HEK293T (cell line): ENCODE measurements around the gene ITGB8.

Source experiments
- CTCF ChIA-PET: fragments of 350-600 bp; formaldehyde crosslinking; extraction: SDS; loops from one replicate; lab custom pipeline; 2021; ENCODE audit warnings: antibody characterized with exemption, inconsistent platforms; lab: Yijun Ruan, JAX
- POLR2A ChIA-PET: fragments of 350-600 bp; formaldehyde crosslinking; extraction: SDS; loops from one replicate; lab custom pipeline; 2020; ENCODE audit warnings: antibody characterized with exemption, inconsistent platforms; lab: Yijun Ruan, JAX
- DNase-seq: peaks from one replicate; pipeline ENCODE4 v3.0.0; 2012; ENCODE audit warnings: mixed read lengths; ENCODE audit errors: extremely low spot score
- ARNT ChIP-seq: fragments of 450-650 bp; IDR thresholded peaks from 2 replicates; pipeline ENCODE4 v1.6.1; 2017; ENCODE audit warnings: mild to moderate bottlenecking
- BHLHE40 ChIP-seq: fragments of 450-650 bp; IDR thresholded peaks from 2 replicates; pipeline ENCODE4 v1.6.1; 2016; ENCODE audit warnings: mild to moderate bottlenecking, moderate library complexity, borderline replicate concordance
- CTBP1 ChIP-seq: fragments of 450-650 bp; IDR thresholded peaks from 2 replicates; pipeline ENCODE4 v1.6.1; 2016; ENCODE audit warnings: borderline replicate concordance
- ELF4 ChIP-seq: fragments of 450-650 bp; IDR thresholded peaks from 2 replicates; pipeline ENCODE4 v1.6.1; 2017; ENCODE audit warnings: antibody characterized with exemption
- FOXA1 ChIP-seq: fragments of 450-650 bp; IDR thresholded peaks from 2 replicates; pipeline ENCODE4 v1.6.1; 2016; ENCODE audit warnings: mild to moderate bottlenecking
- FOXK2 ChIP-seq: fragments of 450-650 bp; IDR thresholded peaks from 2 replicates; pipeline ENCODE4 v1.6.1; 2016; ENCODE audit warnings: mild to moderate bottlenecking
- FOXM1 ChIP-seq: fragments of 450-650 bp; IDR thresholded peaks from 2 replicates; pipeline ENCODE4 v1.6.1; 2017; ENCODE audit warnings: mild to moderate bottlenecking, borderline replicate concordance
- HDGF ChIP-seq: fragments of 450-650 bp; IDR thresholded peaks from 2 replicates; pipeline ENCODE4 v1.6.1; 2017; ENCODE audit warnings: antibody characterized with exemption, borderline replicate concordance
- L3MBTL2 ChIP-seq: fragments of 450-650 bp; conservative IDR thresholded peaks from 2 replicates; pipeline ENCODE4 v1.6.1; 2016; ENCODE audit warnings: mild to moderate bottlenecking
- LEF1 ChIP-seq: fragments of 450-650 bp; IDR thresholded peaks from 2 replicates; pipeline ENCODE4 v1.6.1; 2017; ENCODE audit warnings: mild to moderate bottlenecking, borderline replicate concordance
- NFRKB ChIP-seq: fragments of 450-650 bp; IDR thresholded peaks from 2 replicates; pipeline ENCODE4 v1.6.1; 2016; ENCODE audit warnings: mild to moderate bottlenecking, moderate library complexity
- PKNOX1 ChIP-seq: fragments of 450-650 bp; IDR thresholded peaks from 2 replicates; pipeline ENCODE4 v1.6.1; 2016
- SP1 ChIP-seq: fragments of 450-650 bp; IDR thresholded peaks from 2 replicates; pipeline ENCODE4 v1.6.1; 2017
- SUZ12 ChIP-seq: fragments of 450-650 bp; IDR thresholded peaks from 2 replicates; pipeline ENCODE4 v1.6.1; 2016; ENCODE audit warnings: mild to moderate bottlenecking
- TARDBP ChIP-seq: fragments of 450-650 bp; IDR thresholded peaks from 2 replicates; pipeline ENCODE4 v1.6.1; 2016
- ZNF384 ChIP-seq: fragments of 450-650 bp; IDR thresholded peaks from 2 replicates; pipeline ENCODE4 v1.6.1; 2016

Gene ITGB8

GRCh38 chr7:20288036-20288435, 42.7 kb upstream of the ITGB8 start:
- no peak for DNase-seq
- CTCF ChIA-PET, result no interaction called here
- TF ChIP-seq NFRKB (no peak), FOXK2 (no peak), ZNF384 (no peak), BHLHE40 (no peak), LEF1 (no peak), SUZ12 (no peak), ARNT (no peak), ELF4 (no peak)
- POLR2A ChIA-PET, result no interaction called here

- ChIA-PET CTCF (no interaction called here), POLR2A (no interaction called here)
- TF ChIP-seq CTBP1 (no peak), HDGF (no peak), NFRKB (no peak), SUZ12 (no peak), LEF1 (no peak), FOXA1 (no peak), ARNT (no peak), L3MBTL2 (no peak), TARDBP (no peak), ELF4 (no peak)
- no peak for DNase-seq
Observed at GRCh38 chr7:20290505-20291111, 40.1 kb upstream of the ITGB8 start.

- POLR2A ChIA-PET, result no interaction called here
- DNase-seq, result no peak
- TF ChIP-seq SUZ12, result no peak
- TF ChIP-seq ZNF384, result no peak
- no peak for TF ChIP-seq HDGF
- no peak for TF ChIP-seq L3MBTL2
- TF ChIP-seq PKNOX1, result no peak
- no peak for TF ChIP-seq FOXK2
- TF ChIP-seq CTBP1, result no peak
- TF ChIP-seq BHLHE40, result no peak
- TF ChIP-seq TARDBP, result no peak
- CTCF ChIA-PET, result no interaction called here
Observed at GRCh38 chr7:20293336-20293735, 37.4 kb upstream of the ITGB8 start.

- POLR2A ChIA-PET, result no interaction called here
- no peak for TF ChIP-seq LEF1
- TF ChIP-seq BHLHE40, result no peak
- no peak for TF ChIP-seq ELF4
- no peak for TF ChIP-seq TARDBP
- no peak for TF ChIP-seq NFRKB
- no peak for TF ChIP-seq PKNOX1
- TF ChIP-seq HDGF, result no peak
- no peak for TF ChIP-seq FOXM1
- TF ChIP-seq FOXK2, result no peak
- TF ChIP-seq ARNT, result no peak
- no peak for TF ChIP-seq SP1
- no peak for TF ChIP-seq CTBP1
- TF ChIP-seq L3MBTL2, result no peak
- DNase-seq, result no peak
- CTCF ChIA-PET, result no interaction called here
Observed at GRCh38 chr7:20296444-20296843, 34.3 kb upstream of the ITGB8 start.

- DNase-seq, result no peak
- TF ChIP-seq ARNT (no peak), TARDBP (no peak), NFRKB (no peak), CTBP1 (no peak), ELF4 (no peak), SUZ12 (no peak), HDGF (no peak), BHLHE40 (no peak), SP1 (no peak), LEF1 (no peak), L3MBTL2 (no peak), ZNF384 (no peak), FOXA1 (no peak)
- ChIA-PET CTCF (no interaction called here), POLR2A (no interaction called here)
Observed at GRCh38 chr7:20296901-20297300, 33.8 kb upstream of the ITGB8 start.

- ChIA-PET POLR2A (no interaction called here), CTCF (no interaction called here)
- TF ChIP-seq FOXA1 (no peak), ELF4 (no peak), TARDBP (no peak), CTBP1 (no peak), ARNT (no peak), SUZ12 (no peak), PKNOX1 (no peak), ZNF384 (no peak), FOXK2 (no peak), HDGF (no peak), L3MBTL2 (no peak)
- DNase-seq, result no peak
Observed at GRCh38 chr7:20298486-20298901, 32.2 kb upstream of the ITGB8 start.

GRCh38 chr7:20299145-20299544, 31.6 kb upstream of the ITGB8 start:
- ChIA-PET POLR2A (no interaction called here), CTCF (no interaction called here)
- no peak for TF ChIP-seq NFRKB
- no peak for TF ChIP-seq CTBP1
- TF ChIP-seq TARDBP, result no peak
- no peak for TF ChIP-seq ZNF384
- TF ChIP-seq BHLHE40, result no peak
- TF ChIP-seq ELF4, result no peak
- TF ChIP-seq FOXK2, result no peak
- TF ChIP-seq L3MBTL2, result no peak
- no peak for TF ChIP-seq FOXA1

More at GRCh38 chr7:20299145-20299544, 31.6 kb upstream of the ITGB8 start:
- no peak for DNase-seq
